ENCODE measurements around the gene RGS3.

The RGS3 gene

GRCh38 chr9:113523421-113524141, 60.1 kb downstream of the RGS3 start:
- TF ChIP-seq, protein P1, sequence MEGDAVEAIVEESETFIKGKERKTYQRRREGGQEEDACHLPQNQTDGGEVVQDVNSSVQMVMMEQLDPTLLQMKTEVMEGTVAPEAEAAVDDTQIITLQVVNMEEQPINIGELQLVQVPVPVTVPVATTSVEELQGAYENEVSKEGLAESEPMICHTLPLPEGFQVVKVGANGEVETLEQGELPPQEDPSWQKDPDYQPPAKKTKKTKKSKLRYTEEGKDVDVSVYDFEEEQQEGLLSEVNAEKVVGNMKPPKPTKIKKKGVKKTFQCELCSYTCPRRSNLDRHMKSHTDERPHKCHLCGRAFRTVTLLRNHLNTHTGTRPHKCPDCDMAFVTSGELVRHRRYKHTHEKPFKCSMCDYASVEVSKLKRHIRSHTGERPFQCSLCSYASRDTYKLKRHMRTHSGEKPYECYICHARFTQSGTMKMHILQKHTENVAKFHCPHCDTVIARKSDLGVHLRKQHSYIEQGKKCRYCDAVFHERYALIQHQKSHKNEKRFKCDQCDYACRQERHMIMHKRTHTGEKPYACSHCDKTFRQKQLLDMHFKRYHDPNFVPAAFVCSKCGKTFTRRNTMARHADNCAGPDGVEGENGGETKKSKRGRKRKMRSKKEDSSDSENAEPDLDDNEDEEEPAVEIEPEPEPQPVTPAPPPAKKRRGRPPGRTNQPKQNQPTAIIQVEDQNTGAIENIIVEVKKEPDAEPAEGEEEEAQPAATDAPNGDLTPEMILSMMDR (conservative IDR thresholded peaks at IDR 0.05; ENCODE audit: low read length), result no peak
- H3K4me3 ChIP-seq (ENCODE audit: low read length), result no peak overlapping the region
- no peak for DNase-seq (ENCODE audit: low read depth)

- DNase-seq (ENCODE audit: low read depth), result no peak
- TF ChIP-seq, protein P1 (conservative IDR thresholded peaks at IDR 0.05; ENCODE audit: low read length), result no peak
- no peak overlapping the region for H3K4me3 ChIP-seq (ENCODE audit: low read length)
These were observed 60.9 kb downstream of the RGS3 start for GRCh38 chr9:113524468-113524867.

GRCh38 chr9:113525205-113525604, 61.7 kb downstream of the RGS3 start:
- no peak for DNase-seq (ENCODE audit: low read depth)
- TF ChIP-seq, protein P1 (conservative IDR thresholded peaks at IDR 0.05; ENCODE audit: low read length), result no peak
- no peak overlapping the region for H3K4me3 ChIP-seq (ENCODE audit: low read length)

DNA sequence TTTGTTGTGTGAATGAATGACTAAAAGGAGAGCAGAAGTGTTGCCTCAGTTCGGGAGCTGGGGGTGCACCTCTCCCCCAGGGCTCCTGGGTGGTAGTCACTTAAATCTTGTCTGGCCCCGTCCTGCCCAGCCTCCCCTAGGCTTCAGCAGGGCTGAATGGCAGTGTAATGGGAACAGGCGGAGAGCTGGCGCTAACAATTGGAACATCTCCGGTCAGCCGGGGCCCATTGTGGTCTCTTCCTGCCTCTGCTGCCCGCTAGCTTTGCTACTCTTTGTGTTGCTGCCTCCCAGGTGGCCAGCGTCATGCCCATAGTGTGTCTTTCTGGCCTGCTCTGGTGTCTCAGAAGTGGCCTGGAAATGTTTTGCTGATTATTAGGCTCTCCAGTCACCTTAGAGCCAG, 62.3 kb downstream of the RGS3 start:
- no peak overlapping the region for H3K4me3 ChIP-seq (ENCODE audit: low read length)
- TF ChIP-seq, protein P1 (conservative IDR thresholded peaks at IDR 0.05; ENCODE audit: low read length), result no peak

GRCh38 chr9:113526231-113526746, 62.8 kb downstream of the RGS3 start:
- TF ChIP-seq, protein P1 (conservative IDR thresholded peaks at IDR 0.05; ENCODE audit: low read length), result no peak
- H3K4me3 ChIP-seq (ENCODE audit: low read length), result no peak overlapping the region
- DNase-seq (ENCODE audit: low read depth), result no peak

More for the DNA sequence above, 62.3 kb downstream of the RGS3 start:
- no peak for DNase-seq (ENCODE audit: low read depth)

- no peak overlapping the region for H3K4me3 ChIP-seq (ENCODE audit: low read length)
- DNase-seq (ENCODE audit: low read depth), result no peak
- TF ChIP-seq, protein P1 (conservative IDR thresholded peaks at IDR 0.05; ENCODE audit: low read length), result no peak
These were observed 63.3 kb downstream of the RGS3 start for GRCh38 chr9:113526841-113527240.

- no peak overlapping the region for H3K4me3 ChIP-seq (ENCODE audit: low read length)
- TF ChIP-seq, protein P1 (conservative IDR thresholded peaks at IDR 0.05; ENCODE audit: low read length), result no peak
- DNase-seq (ENCODE audit: low read depth), result no peak
These were observed 64.6 kb downstream of the RGS3 start for GRCh38 chr9:113528088-113528487.
